ENCODE data around the gene TNFAIP8. TPM values are rescaled to one million over a fixed set of nuclear protein-coding genes. Genes with fewer than 3 reads are reported as not detected.

The TNFAIP8 gene
- total RNA-seq, result 214 and 219 TPM in 2 replicates

- peaks cover 52% of the 10 kb centered on the region for H3K36me3 Mint-ChIP-seq (ENCODE audit: low read depth)
- no peaks in the 10 kb centered on the region for H3K27me3 Mint-ChIP-seq (ENCODE audit: insufficient read depth)
- no peaks in the 10 kb centered on the region for H3K9me3 Mint-ChIP-seq
- H3K4me3 Mint-ChIP-seq, result peak within 1 kb of the TSS; percentile 95
- peak within 1 kb of the TSS; percentile 91 for H3K27ac Mint-ChIP-seq
- intact Hi-C loops (cut with micrococcal nuclease), result loop anchor here (1.0 to 2.0 kb wide), 8 partner anchors 12 to 285 kb away; partner anchors contain the start of gene DMXL1
- DNase-seq (ENCODE audit: low spot score), result peak; percentile 64
- H3K4me1 Mint-ChIP-seq (ENCODE audit: low read depth), result peaks cover 74% of the 10 kb centered on the region
Observed at GRCh38 chr5:119355685-119356611, at the start of gene TNFAIP8. TSS of gene TNFAIP8 (plus strand) at chr5:119356019. CDS start at chr5:119356091, 72 bp downstream.

- H3K4me3 Mint-ChIP-seq, result no peak overlapping the region
- no peak overlapping the region for H3K27ac Mint-ChIP-seq
- H3K36me3 Mint-ChIP-seq (ENCODE audit: low read depth), result peaks cover 35% of the 10 kb centered on the region
- no peaks in the 10 kb centered on the region for H3K27me3 Mint-ChIP-seq (ENCODE audit: insufficient read depth)
- H3K9me3 Mint-ChIP-seq, result no peaks in the 10 kb centered on the region
- H3K4me1 Mint-ChIP-seq (ENCODE audit: low read depth), result peaks cover 92% of the 10 kb centered on the region
- DNase-seq (ENCODE audit: low spot score), result no peak
- intact Hi-C loops (cut with micrococcal nuclease), result loop anchor here (5.0 kb wide), 1 partner anchor 285 kb away; no protein-coding TSS in a partner anchor
Observed at GRCh38 chr5:119307170-119307569, 48.6 kb upstream of the TNFAIP8 start.

GRCh38 chr5:119309326-119309725 lies 46.5 kb upstream of the TNFAIP8 start:
- Mint-ChIP-seq H3K27me3 (ENCODE audit: insufficient read depth) (no peaks in the 10 kb centered on the region), H3K27ac (peak overlapping the region; percentile 96), H3K4me3 (peak overlapping the region; percentile 82), H3K4me1 (ENCODE audit: low read depth) (peaks cover 92% of the 10 kb centered on the region), H3K36me3 (ENCODE audit: low read depth) (peaks cover 28% of the 10 kb centered on the region), H3K9me3 (no peaks in the 10 kb centered on the region)
- intact Hi-C loops (cut with micrococcal nuclease), result loop anchor here (1.0 to 5.0 kb wide), 10 partner anchors 18 to 287 kb away; no protein-coding TSS in a partner anchor
- no peak for DNase-seq (ENCODE audit: low spot score)

- intact Hi-C loops (cut with micrococcal nuclease), result no loop called here
- H3K4me1 Mint-ChIP-seq (ENCODE audit: low read depth), result peaks cover 92% of the 10 kb centered on the region
- peaks cover 24% of the 10 kb centered on the region for H3K36me3 Mint-ChIP-seq (ENCODE audit: low read depth)
- H3K4me3 Mint-ChIP-seq, result no peak overlapping the region
- H3K27ac Mint-ChIP-seq, result peak overlapping the region; percentile 35
- H3K27me3 Mint-ChIP-seq (ENCODE audit: insufficient read depth), result no peaks in the 10 kb centered on the region
- H3K9me3 Mint-ChIP-seq, result no peaks in the 10 kb centered on the region
- DNase-seq (ENCODE audit: low spot score), result no peak
Observed at GRCh38 chr5:119311688-119312087, 44.1 kb upstream of the TNFAIP8 start.

GRCh38 chr5:119312403-119312802 lies 43.4 kb upstream of the TNFAIP8 start:
- Mint-ChIP-seq H3K27ac (peak overlapping the region; percentile 84), H3K4me3 (no peak overlapping the region), H3K36me3 (ENCODE audit: low read depth) (peaks cover 25% of the 10 kb centered on the region), H3K4me1 (ENCODE audit: low read depth) (peaks cover 89% of the 10 kb centered on the region), H3K9me3 (no peaks in the 10 kb centered on the region), H3K27me3 (ENCODE audit: insufficient read depth) (no peaks in the 10 kb centered on the region)
- DNase-seq (ENCODE audit: low spot score), result no peak
- intact Hi-C loops (cut with micrococcal nuclease), result no loop called here

- DNase-seq (ENCODE audit: low spot score), result no peak
- intact Hi-C loops (cut with micrococcal nuclease), result no loop called here
- Mint-ChIP-seq H3K4me3 (peak overlapping the region; percentile 58), H3K9me3 (no peaks in the 10 kb centered on the region), H3K4me1 (ENCODE audit: low read depth) (peaks cover 91% of the 10 kb centered on the region), H3K27me3 (ENCODE audit: insufficient read depth) (no peaks in the 10 kb centered on the region), H3K27ac (peak overlapping the region; percentile 84), H3K36me3 (ENCODE audit: low read depth) (peaks cover 24% of the 10 kb centered on the region)
Observed at GRCh38 chr5:119313197-119313596, 42.6 kb upstream of the TNFAIP8 start.

GRCh38 chr5:119313658-119314605 lies 41.9 kb upstream of the TNFAIP8 start:
- H3K4me1 Mint-ChIP-seq (ENCODE audit: low read depth), result peaks cover 93% of the 10 kb centered on the region
- H3K27ac Mint-ChIP-seq, result peak overlapping the region; percentile 84
- H3K4me3 Mint-ChIP-seq, result peak overlapping the region; percentile 58
- intact Hi-C loops (cut with micrococcal nuclease), result no loop called here
- DNase-seq (ENCODE audit: low spot score), result no peak
- H3K27me3 Mint-ChIP-seq (ENCODE audit: insufficient read depth), result no peaks in the 10 kb centered on the region
- H3K36me3 Mint-ChIP-seq (ENCODE audit: low read depth), result peaks cover 23% of the 10 kb centered on the region
- H3K9me3 Mint-ChIP-seq, result no peaks in the 10 kb centered on the region

- Mint-ChIP-seq H3K4me1 (ENCODE audit: low read depth) (peaks cover 93% of the 10 kb centered on the region), H3K9me3 (no peaks in the 10 kb centered on the region), H3K27me3 (ENCODE audit: insufficient read depth) (no peaks in the 10 kb centered on the region), H3K36me3 (ENCODE audit: low read depth) (peaks cover 22% of the 10 kb centered on the region), H3K27ac (peak overlapping the region; percentile 84), H3K4me3 (peak overlapping the region; percentile 27)
- DNase-seq (ENCODE audit: low spot score), result no peak
- intact Hi-C loops (cut with micrococcal nuclease), result loop anchor here (1.0 kb wide), 3 partner anchors 40 to 327 kb away; partner anchors contain the start of gene DTWD2
Observed at GRCh38 chr5:119315516-119315949, 40.3 kb upstream of the TNFAIP8 start.

GRCh38 chr5:119316086-119316485 lies 39.7 kb upstream of the TNFAIP8 start:
- H3K27ac Mint-ChIP-seq, result peak overlapping the region; percentile 84
- intact Hi-C loops (cut with micrococcal nuclease), result no loop called here
- H3K4me3 Mint-ChIP-seq, result peak overlapping the region; percentile 66
- H3K36me3 Mint-ChIP-seq (ENCODE audit: low read depth), result peaks cover 20% of the 10 kb centered on the region
- H3K27me3 Mint-ChIP-seq (ENCODE audit: insufficient read depth), result no peaks in the 10 kb centered on the region
- no peaks in the 10 kb centered on the region for H3K9me3 Mint-ChIP-seq
- peaks cover 93% of the 10 kb centered on the region for H3K4me1 Mint-ChIP-seq (ENCODE audit: low read depth)
- no peak for DNase-seq (ENCODE audit: low spot score)

- peaks cover 96% of the 10 kb centered on the region for H3K4me1 Mint-ChIP-seq (ENCODE audit: low read depth)
- H3K36me3 Mint-ChIP-seq (ENCODE audit: low read depth), result peaks cover 22% of the 10 kb centered on the region
- no peak overlapping the region for H3K4me3 Mint-ChIP-seq
- peak overlapping the region; percentile 32 for H3K27ac Mint-ChIP-seq
- no peak for DNase-seq (ENCODE audit: low spot score)
- no peaks in the 10 kb centered on the region for H3K27me3 Mint-ChIP-seq (ENCODE audit: insufficient read depth)
- intact Hi-C loops (cut with micrococcal nuclease), result no loop called here
- no peaks in the 10 kb centered on the region for H3K9me3 Mint-ChIP-seq
Observed at GRCh38 chr5:119316906-119317305, 38.9 kb upstream of the TNFAIP8 start.

- H3K27ac Mint-ChIP-seq, result peak overlapping the region; percentile 85
- H3K4me3 Mint-ChIP-seq, result peak overlapping the region; percentile 38
- no peaks in the 10 kb centered on the region for H3K27me3 Mint-ChIP-seq (ENCODE audit: insufficient read depth)
- DNase-seq (ENCODE audit: low spot score), result no peak
- no peaks in the 10 kb centered on the region for H3K9me3 Mint-ChIP-seq
- peaks cover 22% of the 10 kb centered on the region for H3K36me3 Mint-ChIP-seq (ENCODE audit: low read depth)
- intact Hi-C loops (cut with micrococcal nuclease), result no loop called here
- H3K4me1 Mint-ChIP-seq (ENCODE audit: low read depth), result peaks cover 96% of the 10 kb centered on the region
Observed at GRCh38 chr5:119318256-119318894, 37.4 kb upstream of the TNFAIP8 start.

- H3K27ac Mint-ChIP-seq, result peak overlapping the region; percentile 74
- no peaks in the 10 kb centered on the region for H3K27me3 Mint-ChIP-seq (ENCODE audit: insufficient read depth)
- intact Hi-C loops (cut with micrococcal nuclease), result no loop called here
- H3K4me1 Mint-ChIP-seq (ENCODE audit: low read depth), result peaks cover 92% of the 10 kb centered on the region
- no peaks in the 10 kb centered on the region for H3K9me3 Mint-ChIP-seq
- no peak overlapping the region for H3K4me3 Mint-ChIP-seq
- H3K36me3 Mint-ChIP-seq (ENCODE audit: low read depth), result peaks cover 22% of the 10 kb centered on the region
- DNase-seq (ENCODE audit: low spot score), result no peak
Observed at GRCh38 chr5:119319401-119319800, 36.4 kb upstream of the TNFAIP8 start.

All from activated T-helper 1 cell treated with anti-CD3 and anti-CD28 coated beads, Interleukin-12 subunit alpha, Interleukin-12 subunit beta, Interleukin-2, Interleukin-4 antibody, amounts not matched to agents 30 ng/mL and 10 ng/mL and 1 ng/mL, durations not matched to agents 14 hours and 24 hours and 36 hours (primary cell).